ENCODE results near the gene IL17C.

DNA sequence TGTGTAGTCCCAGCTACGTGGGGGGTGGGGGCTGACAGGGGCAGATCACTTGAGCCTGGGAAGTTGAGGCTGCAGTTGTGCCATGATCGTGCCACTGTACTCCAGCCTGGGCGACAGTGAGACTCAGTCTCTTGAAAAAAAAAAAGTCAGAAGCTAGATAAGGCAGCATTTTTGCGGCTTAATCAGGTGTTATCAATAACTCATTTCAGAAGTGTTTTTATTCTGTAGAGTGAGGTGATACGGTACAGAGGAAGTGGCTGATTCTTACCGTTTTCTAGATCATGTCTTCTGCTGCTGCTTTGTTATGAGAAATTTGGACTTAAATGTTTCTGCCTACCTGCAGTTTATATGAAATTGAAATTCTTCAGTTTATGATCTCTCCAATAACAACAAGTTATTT, 49.6 kb upstream of the IL17C start:
- TF ChIP-seq EZH2phosphoT487 (conservative IDR thresholded peaks at IDR 0.05; ENCODE audit: low read length) = no peak
- TF ChIP-seq, protein P1, sequence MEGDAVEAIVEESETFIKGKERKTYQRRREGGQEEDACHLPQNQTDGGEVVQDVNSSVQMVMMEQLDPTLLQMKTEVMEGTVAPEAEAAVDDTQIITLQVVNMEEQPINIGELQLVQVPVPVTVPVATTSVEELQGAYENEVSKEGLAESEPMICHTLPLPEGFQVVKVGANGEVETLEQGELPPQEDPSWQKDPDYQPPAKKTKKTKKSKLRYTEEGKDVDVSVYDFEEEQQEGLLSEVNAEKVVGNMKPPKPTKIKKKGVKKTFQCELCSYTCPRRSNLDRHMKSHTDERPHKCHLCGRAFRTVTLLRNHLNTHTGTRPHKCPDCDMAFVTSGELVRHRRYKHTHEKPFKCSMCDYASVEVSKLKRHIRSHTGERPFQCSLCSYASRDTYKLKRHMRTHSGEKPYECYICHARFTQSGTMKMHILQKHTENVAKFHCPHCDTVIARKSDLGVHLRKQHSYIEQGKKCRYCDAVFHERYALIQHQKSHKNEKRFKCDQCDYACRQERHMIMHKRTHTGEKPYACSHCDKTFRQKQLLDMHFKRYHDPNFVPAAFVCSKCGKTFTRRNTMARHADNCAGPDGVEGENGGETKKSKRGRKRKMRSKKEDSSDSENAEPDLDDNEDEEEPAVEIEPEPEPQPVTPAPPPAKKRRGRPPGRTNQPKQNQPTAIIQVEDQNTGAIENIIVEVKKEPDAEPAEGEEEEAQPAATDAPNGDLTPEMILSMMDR (IDR thresholded peaks at IDR 0.05; ENCODE audit: insufficient read depth, low read length, poor library complexity, severe bottlenecking) = no peak

Measured in SU-DHL-6 (cell line).